Measurements from ENCODE around the gene CD70.
"Not testable (repeated sequence)": the region's sequence is repeated elsewhere in the genome, so short reads cannot be mapped to it uniquely, and the experiment has no call there.

The CD70 gene

GRCh38 chr19:6570764-6571163 is 20.2 kb downstream of the CD70 start:
- DNase-seq (ENCODE audit: low spot score): no peak

DNA sequence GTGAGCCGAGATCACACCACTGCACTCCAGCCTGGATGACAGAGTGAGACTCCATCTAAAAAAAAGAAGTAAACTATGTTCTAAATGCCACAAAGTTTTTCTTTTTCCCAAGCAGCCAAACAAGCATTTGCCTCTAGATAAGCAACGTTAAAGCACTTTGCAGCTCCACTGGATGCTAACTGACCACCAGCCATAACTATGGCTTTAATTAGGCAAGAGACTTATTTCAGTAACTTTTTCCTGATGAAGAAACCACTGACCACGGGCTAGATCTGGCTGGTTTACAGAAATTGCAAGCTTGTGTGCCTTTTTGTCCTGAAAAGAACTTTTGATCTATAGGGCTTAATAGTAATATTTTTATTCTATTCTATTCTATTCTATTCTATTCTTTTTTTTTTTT is 22.1 kb downstream of the CD70 start:
- no peak for DNase-seq (ENCODE audit: low spot score)

GRCh38 chr19:6568010-6568526 is 22.9 kb downstream of the CD70 start:
- DNase-seq (ENCODE audit: low spot score): no peak

DNA sequence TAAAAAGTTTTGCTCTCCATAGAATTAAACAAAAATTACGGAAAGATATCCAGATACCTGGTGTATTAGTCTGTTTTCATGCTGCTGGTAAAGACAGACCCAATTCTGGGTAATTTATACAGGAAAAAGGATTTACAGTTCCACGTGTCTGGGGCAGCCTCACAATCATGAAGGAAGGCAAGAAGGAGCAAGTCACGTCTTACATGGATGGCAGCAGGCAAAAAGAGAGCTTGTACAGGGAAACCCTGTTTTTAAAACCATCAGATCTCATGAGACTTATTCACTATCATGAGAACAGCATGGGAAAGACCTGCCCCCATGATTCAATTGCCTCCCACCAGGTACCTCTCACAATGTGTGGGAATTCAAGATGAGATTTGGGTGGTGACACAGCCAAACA is 24.2 kb downstream of the CD70 start:
- not testable (repeated sequence) for DNase-seq (ENCODE audit: low spot score)

DNA sequence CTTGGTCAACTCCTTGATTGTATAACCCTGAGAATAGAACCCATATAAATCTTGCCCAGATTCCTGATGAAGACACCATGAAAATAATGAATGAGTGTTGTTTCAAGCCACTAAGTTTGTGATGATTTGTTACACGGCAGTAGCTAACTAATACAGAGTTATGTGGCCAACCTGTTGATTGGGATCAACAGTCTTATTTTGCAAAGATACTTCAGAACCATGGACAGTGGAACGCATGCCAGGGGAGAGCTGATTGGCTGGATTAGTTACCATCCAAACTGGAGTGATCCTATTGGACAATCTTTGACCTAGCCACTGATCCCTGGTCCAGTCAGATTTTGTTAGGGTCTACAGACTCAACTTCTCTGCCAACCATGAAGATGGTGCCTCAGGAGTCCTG is 26.6 kb downstream of the CD70 start:
- DNase-seq (ENCODE audit: low spot score): no peak

GRCh38 chr19:6562437-6562836 is 28.5 kb downstream of the CD70 start:
- not testable (repeated sequence) for DNase-seq (ENCODE audit: low spot score)

- DNase-seq (ENCODE audit: low spot score): no peak
Measured at GRCh38 chr19:6556480-6557195, 34.3 kb downstream of the CD70 start.

DNA sequence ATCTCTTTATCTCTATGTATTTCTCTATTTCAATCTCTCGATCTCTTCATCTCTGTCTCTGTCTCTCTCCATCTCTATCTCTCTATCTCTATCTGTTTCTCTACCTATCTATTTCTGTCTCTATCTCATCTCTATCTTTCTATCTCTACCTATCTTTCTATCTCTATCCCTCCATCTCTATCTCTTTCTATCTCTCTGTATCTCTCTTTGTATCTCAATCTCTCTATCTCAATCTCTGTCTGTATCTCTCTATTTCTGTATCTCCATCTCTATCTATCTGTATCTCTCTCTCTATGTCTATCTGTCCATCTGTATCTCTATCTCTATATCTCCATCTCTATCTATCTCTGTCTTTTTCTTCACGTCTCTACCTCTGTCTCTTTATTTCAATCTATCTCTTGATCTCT is 34.9 kb downstream of the CD70 start:
- DNase-seq (ENCODE audit: low spot score): no peak

DNA sequence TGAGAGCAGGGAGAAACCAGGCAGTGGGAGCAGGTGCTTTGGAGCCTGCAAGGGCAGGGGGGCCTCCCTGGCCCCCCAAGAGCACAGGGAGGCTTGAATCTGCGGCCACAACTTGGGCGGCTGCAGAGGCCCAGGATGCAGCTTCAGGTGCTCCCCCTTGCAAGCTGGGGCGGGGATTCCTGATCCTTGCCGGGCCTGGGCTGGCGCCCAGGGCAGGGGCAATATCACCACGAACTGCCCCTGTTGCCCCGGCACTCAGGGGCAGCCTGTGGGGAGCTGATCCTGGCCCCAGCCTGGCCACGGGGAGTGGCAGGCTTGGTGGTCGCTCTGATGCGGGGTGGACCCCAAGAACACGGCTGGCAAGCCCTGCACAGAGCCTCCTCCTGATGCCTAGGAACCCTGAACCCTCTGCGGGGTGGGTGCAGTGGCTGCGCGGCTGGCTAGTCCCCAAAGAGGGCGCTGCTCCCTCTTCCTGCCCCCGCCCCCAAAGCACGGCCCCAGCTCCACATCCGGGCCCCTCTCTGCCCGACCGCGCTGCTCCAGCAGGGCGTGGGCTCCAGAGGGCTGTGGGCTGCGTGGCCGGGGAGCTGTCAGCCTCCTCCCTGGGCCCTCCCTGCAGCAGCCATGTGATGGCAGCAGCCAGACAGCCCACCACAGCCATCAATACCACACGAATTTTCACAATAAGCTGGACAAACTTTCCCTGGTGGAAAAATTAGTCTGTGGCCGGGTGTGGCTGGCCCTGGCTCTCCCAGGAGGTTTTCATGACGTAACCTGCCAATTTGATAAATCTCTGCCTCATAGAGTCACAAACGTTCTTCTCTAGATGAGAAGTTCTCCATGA is 39.1 kb downstream of the CD70 start:
- DNase-seq (ENCODE audit: low spot score): no peak

DNA sequence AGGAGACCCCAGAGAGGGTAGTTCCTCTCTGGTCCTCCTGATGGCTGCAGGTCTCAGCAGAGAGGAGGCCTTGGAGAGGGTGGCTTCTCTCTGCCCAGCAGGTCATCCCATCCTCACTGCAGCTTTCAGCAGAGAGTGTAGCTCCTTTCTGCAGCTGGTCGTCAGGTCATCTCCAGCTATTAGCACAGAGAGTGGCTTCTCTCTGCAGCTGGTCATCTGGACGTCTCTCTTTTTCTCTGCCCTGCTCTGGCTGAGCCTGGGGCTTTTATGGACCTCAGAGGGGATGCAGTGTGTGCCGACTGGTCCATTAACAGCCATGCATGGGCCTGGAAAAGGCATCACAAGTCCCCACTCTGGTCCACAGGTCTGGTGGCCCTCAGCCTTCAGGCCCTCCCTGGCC is 39.9 kb downstream of the CD70 start:
- no peak for DNase-seq (ENCODE audit: low spot score)

DNA sequence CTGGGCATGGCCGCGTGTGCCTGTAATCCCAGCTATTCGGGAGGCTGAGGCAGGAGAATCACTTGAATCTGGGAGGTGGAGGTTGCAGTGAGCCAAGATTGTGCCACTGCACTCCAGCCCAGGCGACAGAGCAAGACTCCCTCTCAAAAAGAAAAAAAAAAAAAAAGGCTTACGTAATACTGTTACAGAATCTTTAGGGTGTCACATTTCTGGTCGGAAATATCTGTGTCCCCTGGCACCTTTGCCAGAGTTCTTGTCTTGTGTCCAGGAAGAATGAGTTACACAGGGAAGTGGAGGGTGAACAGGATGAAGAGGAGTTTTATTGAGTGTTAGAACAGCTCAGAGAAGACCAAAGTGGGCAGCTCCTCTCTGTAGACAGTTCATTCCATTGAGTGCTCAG is 40.3 kb downstream of the CD70 start:
- DNase-seq (ENCODE audit: low spot score): not testable (repeated sequence)

GRCh38 chr19:6543866-6544347 is 47.0 kb downstream of the CD70 start:
- DNase-seq (ENCODE audit: low spot score): no peak

- no peak for DNase-seq (ENCODE audit: low spot score)
Measured at GRCh38 chr19:6540918-6541689, 49.8 kb downstream of the CD70 start.

DNA sequence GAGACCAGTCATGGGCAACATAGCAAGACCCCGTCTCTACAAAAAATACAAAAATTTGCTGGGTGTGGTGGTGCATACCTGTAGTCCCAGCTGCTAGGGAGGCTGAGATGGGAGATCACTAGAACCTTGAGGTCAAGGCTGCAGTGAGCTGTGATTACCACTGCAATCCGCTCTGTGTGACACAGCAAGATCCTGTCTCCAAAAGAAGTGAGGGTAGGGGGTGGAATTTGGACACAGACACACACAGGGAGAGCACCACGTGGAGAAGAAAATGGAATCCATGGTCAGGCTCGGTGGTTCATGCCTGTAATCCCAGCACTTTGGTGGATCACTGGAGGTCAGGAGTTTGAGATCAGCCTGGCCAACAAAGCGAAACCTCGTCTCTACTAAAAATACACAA is 51.4 kb downstream of the CD70 start:
- DNase-seq (ENCODE audit: low spot score): no peak

All from hematopoietic multipotent progenitor cell treated with erythropoietin and hydrocortisone succinate and interleukin-3 and kit ligand, for 15 days (in vitro differentiated cells).